Activated CD4-positive, alpha-beta T cell treated with anti-CD3 and anti-CD28 coated beads, Interleukin-2, amount 10 ng/mL, durations not matched to agents 24 days and 14 days (primary cell): Measurements from ENCODE around the gene EHBP1. TPM values are rescaled to one million over a fixed set of nuclear protein-coding genes. Genes with fewer than 3 reads are reported as not detected.

ENCODE experiments used
- DNase-seq: peaks from one replicate; pipeline ENCODE4 v3.0.0; 2022
- H3K27ac Mint-ChIP-seq: one replicate; pipeline ENCODE4 v1.8.0; 2022; ENCODE audit warnings: mild to moderate bottlenecking, mixed read lengths
- H3K27me3 Mint-ChIP-seq: one replicate; pipeline ENCODE4 v1.8.0; 2022; ENCODE audit warnings: mixed read lengths
- H3K36me3 Mint-ChIP-seq: one replicate; pipeline ENCODE4 v1.8.0; 2022; ENCODE audit warnings: low read depth, mild to moderate bottlenecking, mixed read lengths
- H3K4me1 Mint-ChIP-seq: one replicate; pipeline ENCODE4 v1.8.0; 2021; ENCODE audit warnings: mixed read lengths
- H3K4me3 Mint-ChIP-seq: one replicate; pipeline ENCODE4 v1.8.0; 2022; ENCODE audit warnings: mild to moderate bottlenecking, moderate library complexity, mixed read lengths
- H3K9me3 Mint-ChIP-seq: one replicate; pipeline ENCODE4 v1.8.0; 2021; ENCODE audit warnings: mixed read lengths
- intact Hi-C: fragments of 100-400 bp; cut with micrococcal nuclease; formaldehyde crosslinking; loops from one replicate; pipeline ENCODE4 v1.15.1; 2023
- total RNA-seq: library from RNA; stranded (reverse); gene quantifications from 2 replicates; pipeline ENCODE4 v1.2.3, GENCODE V29; 2022

The EHBP1 gene
- total RNA-seq, 1 donor from 2014 or later = 27.4 TPM

DNA sequence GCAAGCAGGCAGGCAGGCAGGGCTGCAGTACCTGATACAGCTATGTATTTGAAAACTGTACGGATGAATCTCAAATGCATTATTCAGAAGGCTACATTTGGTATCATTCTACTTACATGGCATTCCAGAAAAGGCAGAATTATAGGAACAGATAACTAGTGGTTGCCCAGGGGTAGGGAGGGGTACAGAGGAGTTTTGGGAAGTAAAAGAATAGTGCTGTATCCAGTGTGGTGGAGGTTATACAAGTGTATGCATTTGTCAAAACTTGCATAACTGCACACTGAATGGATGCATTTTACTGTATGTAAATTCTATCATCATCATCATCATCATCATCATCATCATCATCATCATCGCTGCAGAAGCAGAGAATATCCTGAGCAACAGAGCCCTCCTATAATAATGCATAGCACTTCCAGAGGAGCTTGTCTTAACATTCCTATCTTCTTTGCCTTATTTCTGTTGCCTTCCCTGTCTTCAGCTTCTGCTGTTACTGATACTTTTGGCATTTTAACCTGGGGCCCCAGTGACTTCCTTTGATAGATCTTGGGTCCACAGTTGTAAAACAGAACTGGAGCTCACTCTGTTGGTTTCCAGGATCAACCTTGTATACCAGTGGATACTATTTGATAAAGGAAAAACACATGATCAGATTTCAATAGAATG lies 189.6 kb downstream of the EHBP1 start:
- H3K27ac Mint-ChIP-seq = no peak overlapping the region
- intact Hi-C loops = no loop called here

DNA sequence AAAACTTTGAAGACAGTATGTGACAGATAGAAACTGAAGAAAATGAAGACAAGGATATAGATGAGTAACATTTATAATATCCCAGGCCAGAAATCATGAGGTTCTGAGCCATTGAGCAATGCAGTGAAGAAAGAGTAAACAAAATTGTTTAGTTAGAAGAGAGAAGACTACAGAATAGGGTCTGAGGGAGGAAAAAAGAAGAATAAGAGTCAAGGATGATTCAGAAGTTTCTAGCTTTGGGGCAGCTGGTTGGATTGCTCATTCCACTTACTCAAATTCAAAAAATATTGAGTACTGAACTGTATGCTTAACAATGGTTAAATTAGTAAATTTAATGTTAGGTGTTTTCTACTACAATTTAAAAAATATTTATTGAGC lies 190.1 kb downstream of the EHBP1 start:
- no peaks in the 10 kb centered on the region for H3K4me1 Mint-ChIP-seq
- no peaks in the 10 kb centered on the region for H3K36me3 Mint-ChIP-seq
- H3K27me3 Mint-ChIP-seq = no peaks in the 10 kb centered on the region
- no peaks in the 10 kb centered on the region for H3K9me3 Mint-ChIP-seq
- DNase-seq = no peak
- intact Hi-C loops = no loop called here
- no peak overlapping the region for H3K4me3 Mint-ChIP-seq
- no peak overlapping the region for H3K27ac Mint-ChIP-seq

More for the DNA sequence above, 189.6 kb downstream of the EHBP1 start:
- Mint-ChIP-seq H3K4me3 (no peak overlapping the region), H3K27me3 (no peaks in the 10 kb centered on the region), H3K9me3 (no peaks in the 10 kb centered on the region), H3K36me3 (no peaks in the 10 kb centered on the region), H3K4me1 (no peaks in the 10 kb centered on the region)
- DNase-seq = no peak

GRCh38 chr2:62897187-62897827 lies 191.8 kb downstream of the EHBP1 start:
- Mint-ChIP-seq H3K4me1 (no peaks in the 10 kb centered on the region), H3K4me3 (no peak overlapping the region), H3K27me3 (no peaks in the 10 kb centered on the region), H3K36me3 (no peaks in the 10 kb centered on the region), H3K9me3 (no peaks in the 10 kb centered on the region), H3K27ac (no peak overlapping the region)
- intact Hi-C loops = no loop called here
- no peak for DNase-seq

DNA sequence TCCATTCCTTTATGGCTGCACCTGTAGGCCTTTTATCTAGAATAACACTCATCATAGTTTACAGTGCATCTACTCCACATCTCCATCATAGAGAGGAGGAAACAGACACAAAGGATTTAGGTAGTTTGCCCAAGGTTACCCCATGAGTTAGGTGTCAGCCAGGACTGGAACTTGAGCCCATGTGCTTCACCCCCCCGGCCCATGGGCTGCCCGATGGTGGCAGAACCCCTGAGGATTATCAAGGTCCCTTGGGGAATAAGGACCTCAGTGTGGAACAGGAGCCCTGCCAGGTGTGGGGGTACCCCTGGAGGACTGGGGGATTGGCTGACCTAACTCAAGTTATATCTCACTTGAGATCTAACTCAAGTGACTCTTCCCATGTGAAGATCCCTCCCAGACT lies 198.8 kb downstream of the EHBP1 start:
- Mint-ChIP-seq H3K27me3 (no peaks in the 10 kb centered on the region), H3K4me1 (no peaks in the 10 kb centered on the region), H3K9me3 (peaks cover 4% of the 10 kb centered on the region), H3K36me3 (no peaks in the 10 kb centered on the region), H3K27ac (no peak overlapping the region), H3K4me3 (no peak overlapping the region)
- no peak for DNase-seq
- intact Hi-C loops = no loop called here

- Mint-ChIP-seq H3K4me3 (no peak overlapping the region), H3K4me1 (no peaks in the 10 kb centered on the region), H3K9me3 (peaks cover 4% of the 10 kb centered on the region), H3K27me3 (no peaks in the 10 kb centered on the region), H3K27ac (no peak overlapping the region), H3K36me3 (no peaks in the 10 kb centered on the region)
- intact Hi-C loops = no loop called here
- DNase-seq = no peak
These were observed 202.6 kb downstream of the EHBP1 start for GRCh38 chr2:62908145-62908544.

- no peak for DNase-seq
- Mint-ChIP-seq H3K4me1 (no peaks in the 10 kb centered on the region), H3K9me3 (no peaks in the 10 kb centered on the region), H3K36me3 (no peaks in the 10 kb centered on the region), H3K27ac (no peak overlapping the region), H3K4me3 (no peak overlapping the region), H3K27me3 (no peaks in the 10 kb centered on the region)
- intact Hi-C loops = no loop called here
These were observed 207.8 kb downstream of the EHBP1 start for GRCh38 chr2:62913311-62913710.

DNA sequence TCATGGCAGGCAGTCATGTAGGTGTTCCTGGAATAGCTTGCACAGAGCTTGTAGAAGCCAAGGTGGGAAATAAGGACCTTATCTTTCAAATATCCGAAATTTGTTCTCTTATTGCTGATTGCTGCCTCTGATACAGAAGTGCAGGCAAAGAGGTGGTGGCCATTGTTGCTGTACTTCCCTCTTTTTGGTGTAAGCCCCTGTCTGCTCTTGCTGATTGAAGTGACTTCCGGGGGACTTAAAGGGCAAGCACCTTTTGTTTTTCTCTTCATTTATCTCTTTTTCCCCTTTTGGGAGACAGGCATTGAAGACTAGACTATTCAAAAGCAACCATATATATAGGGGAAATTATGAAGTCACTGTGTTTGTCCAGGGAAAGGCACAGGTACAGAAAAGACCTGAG lies 213.5 kb downstream of the EHBP1 start:
- intact Hi-C loops = no loop called here
- H3K4me3 Mint-ChIP-seq = no peak overlapping the region
- peaks cover 10% of the 10 kb centered on the region for H3K9me3 Mint-ChIP-seq
- DNase-seq = no peak
- peaks cover 8% of the 10 kb centered on the region for H3K36me3 Mint-ChIP-seq
- no peak overlapping the region for H3K27ac Mint-ChIP-seq
- no peaks in the 10 kb centered on the region for H3K27me3 Mint-ChIP-seq
- no peaks in the 10 kb centered on the region for H3K4me1 Mint-ChIP-seq

- no peak for DNase-seq
- H3K36me3 Mint-ChIP-seq = peaks cover 8% of the 10 kb centered on the region
- H3K4me1 Mint-ChIP-seq = no peaks in the 10 kb centered on the region
- intact Hi-C loops = no loop called here
- no peaks in the 10 kb centered on the region for H3K27me3 Mint-ChIP-seq
- no peak overlapping the region for H3K27ac Mint-ChIP-seq
- no peak overlapping the region for H3K4me3 Mint-ChIP-seq
- peaks cover 20% of the 10 kb centered on the region for H3K9me3 Mint-ChIP-seq
These were observed 214.6 kb downstream of the EHBP1 start for GRCh38 chr2:62920070-62920469.

- intact Hi-C loops = no loop called here
- Mint-ChIP-seq H3K36me3 (peaks cover 8% of the 10 kb centered on the region), H3K4me3 (no peak overlapping the region), H3K27me3 (no peaks in the 10 kb centered on the region), H3K9me3 (peaks cover 24% of the 10 kb centered on the region), H3K4me1 (no peaks in the 10 kb centered on the region), H3K27ac (no peak overlapping the region)
- no peak for DNase-seq
These were observed 217.7 kb downstream of the EHBP1 start for GRCh38 chr2:62923242-62923641.

DNA sequence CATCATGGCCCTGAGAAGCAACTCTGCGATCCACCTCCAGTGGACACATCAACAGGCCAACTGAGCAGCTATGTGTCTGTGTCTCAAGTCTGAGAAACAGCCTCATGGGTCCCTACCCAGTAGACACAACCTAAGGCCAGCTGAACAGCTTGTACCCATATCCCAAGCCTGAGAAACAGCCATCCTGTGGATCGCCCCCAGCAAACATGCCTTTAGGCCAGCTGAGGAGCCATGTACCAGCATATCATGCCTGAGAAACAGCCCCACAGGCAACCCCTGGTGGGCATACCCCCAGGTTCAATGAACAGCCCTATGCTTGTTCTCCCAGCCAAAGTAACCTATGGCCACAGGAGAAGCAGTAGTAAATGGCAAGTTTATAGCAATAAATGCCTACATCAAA lies 218.4 kb downstream of the EHBP1 start:
- peaks cover 8% of the 10 kb centered on the region for H3K36me3 Mint-ChIP-seq
- H3K27ac Mint-ChIP-seq = no peak overlapping the region
- intact Hi-C loops = no loop called here
- H3K27me3 Mint-ChIP-seq = no peaks in the 10 kb centered on the region
- no peaks in the 10 kb centered on the region for H3K4me1 Mint-ChIP-seq
- H3K4me3 Mint-ChIP-seq = no peak overlapping the region
- DNase-seq = no peak
- peaks cover 24% of the 10 kb centered on the region for H3K9me3 Mint-ChIP-seq

DNA sequence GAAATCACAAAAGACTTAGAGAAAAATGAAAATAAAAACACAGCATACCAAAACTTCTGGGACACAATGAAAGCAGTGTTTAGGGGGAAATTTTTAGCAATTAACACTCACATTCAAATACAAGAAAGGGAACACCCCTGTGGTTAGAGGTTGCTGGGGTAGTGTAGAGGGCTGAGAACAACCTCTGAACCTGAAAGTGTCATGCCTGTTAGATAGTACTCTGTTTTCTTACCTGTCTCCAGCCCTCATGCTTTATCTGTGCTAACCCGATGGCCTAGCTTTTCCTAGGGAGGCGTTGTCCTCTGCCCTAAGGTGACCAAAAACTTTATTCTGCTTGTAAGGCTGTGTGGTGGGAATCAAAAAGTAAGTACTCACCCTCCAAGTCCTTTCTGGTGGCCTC lies 222.5 kb downstream of the EHBP1 start:
- intact Hi-C loops = no loop called here
- H3K36me3 Mint-ChIP-seq = peaks cover 2% of the 10 kb centered on the region

DNA sequence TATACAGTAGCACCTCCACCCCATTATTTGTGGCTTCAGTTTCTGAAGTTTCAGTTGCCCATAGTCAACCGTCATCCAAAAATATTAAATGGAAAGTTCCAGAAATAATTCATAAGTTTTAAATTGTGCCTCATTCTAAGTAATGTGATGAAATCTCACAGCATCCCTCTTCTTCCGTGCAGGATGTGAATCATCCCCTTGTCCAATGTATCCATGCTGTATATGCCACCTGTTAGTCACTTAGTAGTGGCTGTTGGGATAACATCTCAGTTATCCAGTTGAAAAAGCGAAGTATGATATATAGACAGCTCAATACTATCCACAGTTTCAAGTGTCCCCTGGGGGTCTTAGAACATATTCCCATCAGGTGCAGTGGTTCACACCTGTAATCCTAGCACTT lies 226.0 kb downstream of the EHBP1 start:
- no peaks in the 10 kb centered on the region for H3K27me3 Mint-ChIP-seq
- H3K4me3 Mint-ChIP-seq = no peak overlapping the region
- no peaks in the 10 kb centered on the region for H3K9me3 Mint-ChIP-seq
- no peaks in the 10 kb centered on the region for H3K36me3 Mint-ChIP-seq
- H3K27ac Mint-ChIP-seq = no peak overlapping the region
- intact Hi-C loops = no loop called here
- no peaks in the 10 kb centered on the region for H3K4me1 Mint-ChIP-seq
- DNase-seq = no peak

More for the DNA sequence above, 222.5 kb downstream of the EHBP1 start:
- no peak for DNase-seq
- no peak overlapping the region for H3K27ac Mint-ChIP-seq
- H3K27me3 Mint-ChIP-seq = no peaks in the 10 kb centered on the region
- H3K4me1 Mint-ChIP-seq = no peaks in the 10 kb centered on the region
- no peak overlapping the region for H3K4me3 Mint-ChIP-seq
- H3K9me3 Mint-ChIP-seq = peaks cover 14% of the 10 kb centered on the region

GRCh38 chr2:62933398-62933917 lies 227.9 kb downstream of the EHBP1 start:
- no peaks in the 10 kb centered on the region for H3K27me3 Mint-ChIP-seq
- H3K27ac Mint-ChIP-seq = no peak overlapping the region
- no peak for DNase-seq
- intact Hi-C loops = no loop called here
- no peak overlapping the region for H3K4me3 Mint-ChIP-seq
- H3K9me3 Mint-ChIP-seq = no peaks in the 10 kb centered on the region
- H3K4me1 Mint-ChIP-seq = no peaks in the 10 kb centered on the region
- H3K36me3 Mint-ChIP-seq = no peaks in the 10 kb centered on the region

DNA sequence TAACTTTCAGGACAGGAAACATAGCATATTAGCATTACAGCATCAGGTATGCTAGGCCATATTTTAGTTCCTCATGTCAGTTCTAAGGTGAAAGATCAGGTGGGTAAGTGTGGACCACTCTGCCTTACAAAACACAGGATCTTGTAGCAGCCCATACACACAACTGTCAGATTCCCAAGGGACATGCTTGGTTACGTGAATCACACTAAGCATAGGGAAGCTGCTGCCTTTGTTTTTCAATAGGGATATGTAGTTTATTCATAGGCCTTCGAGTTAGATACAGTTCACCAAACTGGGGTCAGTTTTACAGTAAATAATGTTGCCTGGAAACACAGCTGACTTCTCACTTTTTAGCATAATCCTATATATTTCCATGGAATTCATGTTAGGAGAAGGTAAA lies 229.0 kb downstream of the EHBP1 start:
- no peaks in the 10 kb centered on the region for H3K4me1 Mint-ChIP-seq
- no peak overlapping the region for H3K27ac Mint-ChIP-seq
- H3K27me3 Mint-ChIP-seq = no peaks in the 10 kb centered on the region
- no peak overlapping the region for H3K4me3 Mint-ChIP-seq
- no peaks in the 10 kb centered on the region for H3K36me3 Mint-ChIP-seq
- DNase-seq = no peak
- intact Hi-C loops = no loop called here
- H3K9me3 Mint-ChIP-seq = no peaks in the 10 kb centered on the region

- no peaks in the 10 kb centered on the region for H3K9me3 Mint-ChIP-seq
- H3K36me3 Mint-ChIP-seq = no peaks in the 10 kb centered on the region
- DNase-seq = no peak
- H3K4me1 Mint-ChIP-seq = no peaks in the 10 kb centered on the region
- H3K27ac Mint-ChIP-seq = no peak overlapping the region
- no peak overlapping the region for H3K4me3 Mint-ChIP-seq
- H3K27me3 Mint-ChIP-seq = no peaks in the 10 kb centered on the region
- intact Hi-C loops = no loop called here
These were observed 232.6 kb downstream of the EHBP1 start for GRCh38 chr2:62938126-62938525.
